Mammary epithelial cell (primary cell): ENCODE results near the gene C4BPB.

Experiments used
- EZH2 ChIP-seq: IDR thresholded peaks from 2 replicates; pipeline ENCODE4 v1.6.1; 2012; ENCODE audit warnings: low read length, inconsistent platforms, borderline replicate concordance
- TF ChIP-seq, protein P1 (sequence below), 2 donors: IDR thresholded peaks in 1 of 2; conservative IDR thresholded peaks in 1 of 2; 2 replicates each; pipeline ENCODE4 v1.5.1; 2011 to 2012; ENCODE audit warnings: inconsistent platforms in 2 of 2, low read length in 2 of 2, mild to moderate bottlenecking in 2 of 2, control low read depth in 1 of 2, low read depth in 1 of 2; ENCODE audit not compliant: insufficient read depth in 1 of 2; ENCODE audit errors: extremely low read depth in 1 of 2

- TF ChIP-seq, protein P1, sequence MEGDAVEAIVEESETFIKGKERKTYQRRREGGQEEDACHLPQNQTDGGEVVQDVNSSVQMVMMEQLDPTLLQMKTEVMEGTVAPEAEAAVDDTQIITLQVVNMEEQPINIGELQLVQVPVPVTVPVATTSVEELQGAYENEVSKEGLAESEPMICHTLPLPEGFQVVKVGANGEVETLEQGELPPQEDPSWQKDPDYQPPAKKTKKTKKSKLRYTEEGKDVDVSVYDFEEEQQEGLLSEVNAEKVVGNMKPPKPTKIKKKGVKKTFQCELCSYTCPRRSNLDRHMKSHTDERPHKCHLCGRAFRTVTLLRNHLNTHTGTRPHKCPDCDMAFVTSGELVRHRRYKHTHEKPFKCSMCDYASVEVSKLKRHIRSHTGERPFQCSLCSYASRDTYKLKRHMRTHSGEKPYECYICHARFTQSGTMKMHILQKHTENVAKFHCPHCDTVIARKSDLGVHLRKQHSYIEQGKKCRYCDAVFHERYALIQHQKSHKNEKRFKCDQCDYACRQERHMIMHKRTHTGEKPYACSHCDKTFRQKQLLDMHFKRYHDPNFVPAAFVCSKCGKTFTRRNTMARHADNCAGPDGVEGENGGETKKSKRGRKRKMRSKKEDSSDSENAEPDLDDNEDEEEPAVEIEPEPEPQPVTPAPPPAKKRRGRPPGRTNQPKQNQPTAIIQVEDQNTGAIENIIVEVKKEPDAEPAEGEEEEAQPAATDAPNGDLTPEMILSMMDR (conservative IDR thresholded peaks at IDR 0.05 in 1 of 2, IDR thresholded peaks at IDR 0.05 in 1 of 2; ENCODE audit: extremely low read depth in 1 of 2, insufficient read depth in 1 of 2, low read depth in 1 of 2, low read length in 2 of 2): no peak
- TF ChIP-seq EZH2: no peak
Measured at GRCh38 chr1:207103892-207104373, 15.3 kb downstream of the C4BPB start, which contains the start of gene C4BPA.
